GM19397 (cell line): Measurements from ENCODE around the gene SH3BP2.

Source experiments
- ATAC-seq: cut with Tn5 transposase; IDR thresholded peaks from one replicate; pipeline ENCODE4 v1.9.1; 2021; ENCODE audit warnings: mild to moderate bottlenecking, moderate library complexity; ENCODE audit not compliant: unreplicated experiment

Gene SH3BP2

GRCh38 chr4:2790583-2791517 is 2.0 kb upstream of the SH3BP2 start:
- ATAC-seq: no peak

- no peak for ATAC-seq
Observed at GRCh38 chr4:2791518-2792395, 1.1 kb upstream of the SH3BP2 start.

- ATAC-seq: no peak
Observed at GRCh38 chr4:2792396-2792710, 532 bp upstream of the SH3BP2 start.

- no peak for ATAC-seq
Observed at GRCh38 chr4:2793586-2794485, 951 bp downstream of the SH3BP2 start.

- ATAC-seq: no peak
Observed at GRCh38 chr4:2794486-2795299, 1.8 kb downstream of the SH3BP2 start.

GRCh38 chr4:2795300-2795892 is 2.5 kb downstream of the SH3BP2 start:
- ATAC-seq: no peak

- ATAC-seq: no peak
Observed at GRCh38 chr4:2795893-2796848, 3.3 kb downstream of the SH3BP2 start.

GRCh38 chr4:2796849-2797544 is 4.1 kb downstream of the SH3BP2 start:
- ATAC-seq: no peak

- ATAC-seq: no peak
Observed at GRCh38 chr4:2797545-2798305, 4.8 kb downstream of the SH3BP2 start.

GRCh38 chr4:2798399-2799223 is 5.7 kb downstream of the SH3BP2 start:
- no peak for ATAC-seq

- no peak for ATAC-seq
Observed at GRCh38 chr4:2799224-2799911, 6.5 kb downstream of the SH3BP2 start.

GRCh38 chr4:2799971-2800690 is 7.2 kb downstream of the SH3BP2 start:
- ATAC-seq: no peak

GRCh38 chr4:2800691-2801596 is 8.1 kb downstream of the SH3BP2 start:
- no peak for ATAC-seq
